Upper lobe of left lung (tissue), 4 donors: ENCODE data around the gene SLC25A17.

Experiments used
- EP300 ChIP-seq, 4 donors: sonication (generic); formaldehyde crosslinking; IDR thresholded peaks; one replicate each; pipeline ENCODE4 v1.5.1; 2017; ENCODE audit warnings: antibody characterized with exemption in 4 of 4, control low read depth in 2 of 4
- POLR2A ChIP-seq, 4 donors: fragments of 450-650 bp; IDR thresholded peaks; one replicate each; pipeline ENCODE4 v1.5.1; 2016 to 2017; ENCODE audit warnings: antibody characterized with exemption in 4 of 4, mild to moderate bottlenecking in 2 of 4
- POLR2AphosphoS5 ChIP-seq, 2 donors: sonication (generic); formaldehyde crosslinking; IDR thresholded peaks; one replicate each; pipeline ENCODE4 v1.5.1; 2017; ENCODE audit warnings: antibody characterized with exemption in 2 of 2
- TF ChIP-seq, protein P1 (sequence below), 6 experiments: fragments of 450-650 bp in 4 of 6; fragments of 200-600 bp in 2 of 6; sonication (generic) in 2 of 6; IDR thresholded peaks; one replicate each; pipeline ENCODE4 v1.5.1; 2016 to 2019; ENCODE audit warnings: antibody characterized with exemption in 6 of 6

DNA sequence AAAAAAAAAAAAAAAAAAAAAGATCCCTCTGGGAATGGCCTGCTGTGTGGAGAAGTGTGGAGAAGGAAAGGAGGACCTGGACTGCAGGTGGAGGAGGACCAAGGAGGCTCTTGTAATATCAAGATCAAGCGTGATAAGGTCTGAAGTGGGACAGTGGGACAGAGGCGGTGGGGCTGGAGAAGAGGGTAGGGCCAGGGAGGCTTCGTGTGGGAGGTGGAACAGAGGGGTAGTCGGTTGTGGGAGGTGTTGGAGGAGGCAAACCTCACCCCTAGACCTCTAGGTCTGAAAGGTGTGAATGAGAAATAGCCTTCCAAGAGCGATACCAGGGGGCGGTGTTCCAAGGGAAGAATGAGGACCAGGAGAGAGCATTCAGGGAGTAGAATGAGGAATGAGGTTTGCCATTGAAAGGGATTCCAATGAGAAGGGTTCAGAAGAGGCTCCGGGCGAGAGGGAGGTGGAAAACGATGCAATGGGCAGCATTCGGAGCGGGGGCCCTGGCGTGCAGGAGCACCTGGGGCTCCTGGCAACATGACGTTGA, 95.7 kb downstream of the SLC25A17 start:
- TF ChIP-seq EP300 (IDR thresholded peaks at IDR 0.05) (no peak), POLR2A (IDR thresholded peaks at IDR 0.05) (no peak), POLR2AphosphoS5 (IDR thresholded peaks at IDR 0.05) (no peak)
- TF ChIP-seq, protein P1, sequence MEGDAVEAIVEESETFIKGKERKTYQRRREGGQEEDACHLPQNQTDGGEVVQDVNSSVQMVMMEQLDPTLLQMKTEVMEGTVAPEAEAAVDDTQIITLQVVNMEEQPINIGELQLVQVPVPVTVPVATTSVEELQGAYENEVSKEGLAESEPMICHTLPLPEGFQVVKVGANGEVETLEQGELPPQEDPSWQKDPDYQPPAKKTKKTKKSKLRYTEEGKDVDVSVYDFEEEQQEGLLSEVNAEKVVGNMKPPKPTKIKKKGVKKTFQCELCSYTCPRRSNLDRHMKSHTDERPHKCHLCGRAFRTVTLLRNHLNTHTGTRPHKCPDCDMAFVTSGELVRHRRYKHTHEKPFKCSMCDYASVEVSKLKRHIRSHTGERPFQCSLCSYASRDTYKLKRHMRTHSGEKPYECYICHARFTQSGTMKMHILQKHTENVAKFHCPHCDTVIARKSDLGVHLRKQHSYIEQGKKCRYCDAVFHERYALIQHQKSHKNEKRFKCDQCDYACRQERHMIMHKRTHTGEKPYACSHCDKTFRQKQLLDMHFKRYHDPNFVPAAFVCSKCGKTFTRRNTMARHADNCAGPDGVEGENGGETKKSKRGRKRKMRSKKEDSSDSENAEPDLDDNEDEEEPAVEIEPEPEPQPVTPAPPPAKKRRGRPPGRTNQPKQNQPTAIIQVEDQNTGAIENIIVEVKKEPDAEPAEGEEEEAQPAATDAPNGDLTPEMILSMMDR (IDR thresholded peaks at IDR 0.05), result no peak
